CD8-positive, alpha-beta memory T cell (primary cell): ENCODE measurements around the gene DPP6. TPM values are rescaled to one million over a fixed set of nuclear protein-coding genes. Genes with fewer than 3 reads are reported as not detected.
"Not testable (repeated sequence)": the region's sequence is repeated elsewhere in the genome, so short reads cannot be mapped to it uniquely, and the experiment has no call there.

Experiments used
- CTCF ChIA-PET: fragments of 350-600 bp; sonication (Branson Sonifier 250); formaldehyde crosslinking; loops from one replicate; lab custom pipeline; 2021; ENCODE audit warnings: antibody characterized with exemption; lab: Charles Lee
- POLR2A ChIA-PET: fragments of 350-600 bp; sonication (Branson Sonifier 250); formaldehyde crosslinking; loops from one replicate; lab custom pipeline; 2021; ENCODE audit warnings: antibody characterized with exemption; lab: Charles Lee
- DNase-seq, 5 donors: peaks; one replicate each; pipeline versions ENCODE4 v3.0.0 to v3.0.0-alpha.2; 2020 to 2022; ENCODE audit warnings: mixed read lengths in 1 of 5
- H3K27ac ChIP-seq: one replicate; pipeline ENCODE4 v1.7.0; 2013; ENCODE audit warnings: low read depth, mild to moderate bottlenecking, low read length, moderate library complexity
- H3K27me3 ChIP-seq: 2 replicates; pipeline ENCODE4 v1.7.0; 2013; ENCODE audit warnings: low read length, mild to moderate bottlenecking; ENCODE audit not compliant: insufficient read depth, poor library complexity, severe bottlenecking
- H3K36me3 ChIP-seq: 2 replicates; pipeline ENCODE4 v1.7.0; 2013; ENCODE audit warnings: mild to moderate bottlenecking, low read length, moderate library complexity; ENCODE audit not compliant: insufficient read depth
- H3K4me1 ChIP-seq: 2 replicates; pipeline ENCODE4 v1.7.0; 2013; ENCODE audit warnings: mild to moderate bottlenecking, low read length, moderate library complexity; ENCODE audit not compliant: insufficient read depth
- H3K4me3 ChIP-seq: 2 replicates; pipeline ENCODE4 v1.7.0; 2013; ENCODE audit warnings: mild to moderate bottlenecking, low read length
- H3K9me3 ChIP-seq: 2 replicates; pipeline ENCODE4 v1.7.0; 2013; ENCODE audit warnings: mild to moderate bottlenecking, low read length
- H3K27ac Mint-ChIP-seq, 8 donors: one replicate each; pipeline ENCODE4 v1.8.0; 2020 to 2021; ENCODE audit warnings: mixed read lengths in 8 of 8, mild to moderate bottlenecking in 6 of 8, inconsistent platforms in 3 of 8, moderate library complexity in 3 of 8
- H3K27me3 Mint-ChIP-seq, 2 donors: one replicate each; pipeline ENCODE4 v1.8.0; 2020 to 2021; ENCODE audit warnings: mixed read lengths in 2 of 2, mild to moderate bottlenecking in 1 of 2, moderate library complexity in 1 of 2
- H3K36me3 Mint-ChIP-seq, 3 donors: one replicate each; pipeline ENCODE4 v1.8.0; 2020 to 2021; ENCODE audit warnings: mixed read lengths in 3 of 3, inconsistent platforms in 1 of 3, mild to moderate bottlenecking in 1 of 3
- H3K4me1 Mint-ChIP-seq, 3 donors: one replicate each; pipeline ENCODE4 v1.8.0; 2020 to 2021; ENCODE audit warnings: mixed read lengths in 3 of 3, inconsistent platforms in 1 of 3, mild to moderate bottlenecking in 1 of 3
- H3K4me3 Mint-ChIP-seq, 7 donors: one replicate each; pipeline ENCODE4 v1.8.0; 2020 to 2021; ENCODE audit warnings: mixed read lengths in 7 of 7, mild to moderate bottlenecking in 6 of 7, moderate library complexity in 4 of 7, inconsistent platforms in 2 of 7
- H3K9me3 Mint-ChIP-seq, 5 donors: one replicate each; pipeline ENCODE4 v1.8.0; 2020 to 2022; ENCODE audit warnings: mixed read lengths in 5 of 5, mild to moderate bottlenecking in 3 of 5, moderate library complexity in 2 of 5, inconsistent platforms in 1 of 5
- polyA plus RNA-seq: library from polyadenylated mRNA; unstranded; fragments of 300-500 nt; fragmentation: Illumina TruSeq; gene quantifications from one replicate; pipeline ENCODE4 v1.2.3, GENCODE V29; 2021
- total RNA-seq, 2 experiments: library from RNA; stranded (reverse); gene quantifications; one replicate each; pipeline ENCODE4 v1.2.3, GENCODE V29; 2021

DPP6 gene
- total and polyA plus RNA-seq, 3 experiments from 2014 or later: not detected

- H3K4me3 Mint-ChIP-seq: no peak overlapping the region
- H3K27ac ChIP-seq: no peak overlapping the region
- ChIA-PET CTCF (no interaction called here), POLR2A (no interaction called here)
- H3K36me3 ChIP-seq: no peaks in the 10 kb centered on the region
- H3K9me3 ChIP-seq: no peaks in the 10 kb centered on the region
- no peak overlapping the region for H3K27ac Mint-ChIP-seq
- H3K27me3 ChIP-seq: no peaks in the 10 kb centered on the region
- no peaks in the 10 kb centered on the region for H3K27me3 Mint-ChIP-seq
- peaks cover 0 to 5% (median 4%) of the 10 kb centered on the region in 5 donors for H3K9me3 Mint-ChIP-seq
- H3K36me3 Mint-ChIP-seq: no peaks in the 10 kb centered on the region
- H3K4me3 ChIP-seq: no peak overlapping the region
- no peaks in the 10 kb centered on the region for H3K4me1 Mint-ChIP-seq
- H3K4me1 ChIP-seq: no peaks in the 10 kb centered on the region
- no peak for DNase-seq
These were observed 601.1 kb downstream of the DPP6 start for GRCh38 chr7:154653281-154653680.

- Mint-ChIP-seq H3K36me3 (no peaks in the 10 kb centered on the region), H3K27me3 (no peaks in the 10 kb centered on the region), H3K27ac (no peak overlapping the region), H3K4me1 (no peaks in the 10 kb centered on the region), H3K9me3 (peaks cover 6 to 18% (median 13%) of the 10 kb centered on the region in 5 donors), H3K4me3 (no peak overlapping the region)
- CTCF ChIA-PET: no interaction called here
- POLR2A ChIA-PET: no interaction called here
- Histone ChIP-seq H3K27me3 (no peaks in the 10 kb centered on the region), H3K9me3 (no peaks in the 10 kb centered on the region), H3K4me1 (no peaks in the 10 kb centered on the region), H3K36me3 (no peaks in the 10 kb centered on the region), H3K27ac (no peak overlapping the region), H3K4me3 (no peak overlapping the region)
- no peak for DNase-seq
These were observed 604.4 kb downstream of the DPP6 start for GRCh38 chr7:154656618-154657017.

- no peaks in the 10 kb centered on the region for H3K36me3 Mint-ChIP-seq
- no peaks in the 10 kb centered on the region for H3K4me1 Mint-ChIP-seq
- Histone ChIP-seq H3K36me3 (no peaks in the 10 kb centered on the region), H3K27me3 (no peaks in the 10 kb centered on the region), H3K9me3 (no peaks in the 10 kb centered on the region), H3K27ac (no peak overlapping the region), H3K4me1 (no peaks in the 10 kb centered on the region), H3K4me3 (no peak overlapping the region)
- CTCF ChIA-PET: no interaction called here
- peaks cover 5 to 27% (median 15%) of the 10 kb centered on the region in 5 donors for H3K9me3 Mint-ChIP-seq
- no peak for DNase-seq
- H3K27ac Mint-ChIP-seq: no peak overlapping the region
- no peaks in the 10 kb centered on the region for H3K27me3 Mint-ChIP-seq
- H3K4me3 Mint-ChIP-seq: no peak overlapping the region
- POLR2A ChIA-PET: no interaction called here
These were observed 614.6 kb downstream of the DPP6 start for GRCh38 chr7:154666768-154667167.

- Histone ChIP-seq H3K27me3 (no peaks in the 10 kb centered on the region), H3K36me3 (no peaks in the 10 kb centered on the region), H3K27ac (no peak overlapping the region), H3K4me1 (no peaks in the 10 kb centered on the region), H3K9me3 (no peaks in the 10 kb centered on the region), H3K4me3 (no peak overlapping the region)
- peaks cover 0 to 5% (median 2%) of the 10 kb centered on the region in 5 donors for H3K9me3 Mint-ChIP-seq
- H3K36me3 Mint-ChIP-seq: no peaks in the 10 kb centered on the region
- H3K4me1 Mint-ChIP-seq: no peaks in the 10 kb centered on the region
- no peak for DNase-seq
- no peaks in the 10 kb centered on the region for H3K27me3 Mint-ChIP-seq
- H3K4me3 Mint-ChIP-seq: no peak overlapping the region
- POLR2A ChIA-PET: no interaction called here
- CTCF ChIA-PET: no interaction called here
- no peak overlapping the region for H3K27ac Mint-ChIP-seq
These were observed 620.6 kb downstream of the DPP6 start for GRCh38 chr7:154672659-154673415.

- Mint-ChIP-seq H3K27ac (no peak overlapping the region), H3K4me3 (no peak overlapping the region), H3K4me1 (no peaks in the 10 kb centered on the region), H3K9me3 (peaks cover 0 to 4% (median 0%) of the 10 kb centered on the region in 5 donors), H3K27me3 (no peaks in the 10 kb centered on the region), H3K36me3 (no peaks in the 10 kb centered on the region)
- POLR2A ChIA-PET: no interaction called here
- Histone ChIP-seq H3K36me3 (no peaks in the 10 kb centered on the region), H3K9me3 (no peaks in the 10 kb centered on the region), H3K27ac (no peak overlapping the region), H3K27me3 (no peaks in the 10 kb centered on the region), H3K4me3 (no peak overlapping the region), H3K4me1 (no peaks in the 10 kb centered on the region)
- CTCF ChIA-PET: no interaction called here
- no peak for DNase-seq
These were observed 622.0 kb downstream of the DPP6 start for GRCh38 chr7:154674191-154674590.

GRCh38 chr7:154675560-154675959, 623.4 kb downstream of the DPP6 start:
- no peak for DNase-seq
- Mint-ChIP-seq H3K27ac (no peak overlapping the region), H3K4me3 (no peak overlapping the region), H3K27me3 (no peaks in the 10 kb centered on the region), H3K36me3 (no peaks in the 10 kb centered on the region), H3K4me1 (no peaks in the 10 kb centered on the region), H3K9me3 (peaks cover 0 to 4% (median 0%) of the 10 kb centered on the region in 5 donors)
- Histone ChIP-seq H3K27ac (peak overlapping the region; percentile 73), H3K27me3 (no peaks in the 10 kb centered on the region), H3K4me3 (no peak overlapping the region), H3K36me3 (no peaks in the 10 kb centered on the region), H3K4me1 (no peaks in the 10 kb centered on the region), H3K9me3 (no peaks in the 10 kb centered on the region)
- CTCF ChIA-PET: no interaction called here
- POLR2A ChIA-PET: no interaction called here

- not testable (repeated sequence) for H3K4me3 Mint-ChIP-seq
These were observed 623.8 kb downstream of the DPP6 start for GRCh38 chr7:154676033-154676421.

GRCh38 chr7:154676422-154677073, 624.4 kb downstream of the DPP6 start:
- H3K4me3 Mint-ChIP-seq: no peak overlapping the region
- CTCF ChIA-PET: no interaction called here
- Histone ChIP-seq H3K4me1 (no peaks in the 10 kb centered on the region), H3K27ac (peak overlapping the region; percentile 73), H3K36me3 (no peaks in the 10 kb centered on the region), H3K4me3 (no peak overlapping the region), H3K9me3 (no peaks in the 10 kb centered on the region), H3K27me3 (no peaks in the 10 kb centered on the region)
- no peaks in the 10 kb centered on the region for H3K4me1 Mint-ChIP-seq
- no peak overlapping the region for H3K27ac Mint-ChIP-seq
- POLR2A ChIA-PET: no interaction called here
- H3K27me3 Mint-ChIP-seq: no peaks in the 10 kb centered on the region
- no peak for DNase-seq
- H3K36me3 Mint-ChIP-seq: no peaks in the 10 kb centered on the region
- peaks cover 0 to 4% (median 0%) of the 10 kb centered on the region in 5 donors for H3K9me3 Mint-ChIP-seq

More at GRCh38 chr7:154676033-154676421, 623.8 kb downstream of the DPP6 start:
- H3K4me1 Mint-ChIP-seq, H3K27me3 ChIP-seq, CTCF ChIA-PET, POLR2A ChIA-PET, H3K36me3 ChIP-seq, H3K27me3 Mint-ChIP-seq, H3K36me3 Mint-ChIP-seq, DNase-seq, H3K9me3 ChIP-seq, H3K9me3 Mint-ChIP-seq, H3K27ac Mint-ChIP-seq, H3K4me1 ChIP-seq, H3K4me3 ChIP-seq: not testable (repeated sequence)
- peak overlapping the region; percentile 73 for H3K27ac ChIP-seq
